HG03571 (cell line): Measurements from ENCODE around the gene HPF1.
"Not testable (repeated sequence)": the region's sequence is repeated elsewhere in the genome, so short reads cannot be mapped to it uniquely, and the experiment has no call there.

Source experiments
- ATAC-seq: cut with Tn5 transposase; IDR thresholded peaks from one replicate; pipeline ENCODE4 v1.9.1; 2021; ENCODE audit not compliant: unreplicated experiment

HPF1 gene

DNA sequence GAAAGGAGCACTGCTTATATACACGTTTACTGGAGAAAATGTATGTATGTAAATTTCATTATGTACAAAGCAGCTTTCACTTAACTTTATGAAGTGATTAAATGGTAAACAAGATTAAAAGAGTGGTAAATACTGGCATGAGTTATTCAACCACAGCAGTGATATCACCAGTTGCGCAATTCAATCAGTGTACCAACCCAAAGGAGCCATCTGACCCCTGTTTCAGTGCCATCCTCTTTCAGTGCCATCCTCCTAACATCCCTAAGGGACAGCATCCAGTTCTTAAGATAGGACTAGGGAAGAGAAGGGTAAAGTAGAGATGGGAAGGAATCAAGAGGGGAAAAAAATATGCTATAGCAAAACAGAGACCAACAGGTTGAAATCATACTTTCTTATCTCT lies 16.2 kb downstream of the HPF1 start:
- no peak for ATAC-seq

- ATAC-seq: not testable (repeated sequence)
Observed at GRCh38 chr4:169738604-169739003, 19.1 kb downstream of the HPF1 start.

DNA sequence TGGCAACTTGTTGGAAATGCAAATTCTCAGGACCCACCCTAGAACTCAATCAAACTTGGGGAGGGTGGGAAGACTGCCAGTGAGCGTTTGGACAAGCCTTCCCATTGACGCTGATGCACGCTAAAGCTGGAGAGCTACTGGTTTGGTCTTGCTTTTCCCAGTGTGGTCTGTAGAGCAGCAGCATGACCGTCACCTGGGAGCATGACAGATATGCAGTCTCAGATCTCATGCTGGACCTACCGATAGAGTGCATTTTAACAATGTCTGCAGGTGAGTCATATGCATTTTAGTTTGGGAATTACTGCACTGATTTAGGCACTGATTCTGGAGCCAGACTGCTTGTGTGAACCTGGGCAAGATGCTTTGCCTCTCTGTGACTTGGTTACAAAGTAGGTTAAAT lies 27.2 kb downstream of the HPF1 start:
- ATAC-seq: no peak

DNA sequence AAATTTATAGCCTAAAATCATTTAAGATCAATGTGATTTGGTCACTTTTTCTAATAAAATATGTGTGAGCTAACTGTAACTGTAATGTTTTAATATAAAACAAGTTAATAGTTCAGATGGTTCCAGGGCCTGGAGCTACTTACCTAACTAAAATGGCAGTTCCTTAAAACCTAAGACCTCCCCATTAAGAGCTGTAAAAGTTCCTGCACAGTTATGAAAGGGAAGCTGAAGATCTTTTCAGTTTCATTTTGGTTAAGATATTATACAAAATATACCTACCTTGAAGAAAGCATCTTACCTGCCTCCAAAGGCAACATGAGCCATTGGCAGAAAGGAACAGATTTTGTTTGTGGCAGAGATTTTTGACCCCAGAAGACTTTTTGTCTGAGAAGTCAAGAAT lies 30.1 kb downstream of the HPF1 start:
- no peak for ATAC-seq

GRCh38 chr4:169724260-169724659 lies 33.5 kb downstream of the HPF1 start:
- no peak for ATAC-seq

GRCh38 chr4:169723207-169723965 lies 34.4 kb downstream of the HPF1 start:
- no peak for ATAC-seq

DNA sequence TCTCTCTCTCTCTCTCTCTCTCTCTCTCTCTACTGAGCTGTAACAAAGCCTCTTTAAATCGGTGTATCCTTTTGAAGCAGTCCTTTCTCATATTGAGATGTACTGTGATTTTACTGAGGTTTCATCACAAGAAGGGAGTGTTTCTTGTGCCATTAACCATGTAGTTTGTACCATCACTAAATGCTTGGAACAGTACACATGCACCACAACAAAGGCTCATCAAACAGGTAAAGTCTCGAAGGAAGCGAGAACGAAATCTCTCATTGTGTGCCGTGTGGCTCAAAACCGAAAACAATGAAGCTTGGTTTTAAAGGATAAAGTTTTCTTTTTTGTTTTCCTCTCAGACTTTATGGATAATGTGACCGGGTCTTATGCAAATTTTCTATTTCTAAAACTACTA lies 37.2 kb downstream of the HPF1 start:
- ATAC-seq: no peak

- no peak for ATAC-seq
Observed at GRCh38 chr4:169716677-169717076, 41.1 kb downstream of the HPF1 start.

GRCh38 chr4:169715826-169716225 lies 41.9 kb downstream of the HPF1 start:
- no peak for ATAC-seq

DNA sequence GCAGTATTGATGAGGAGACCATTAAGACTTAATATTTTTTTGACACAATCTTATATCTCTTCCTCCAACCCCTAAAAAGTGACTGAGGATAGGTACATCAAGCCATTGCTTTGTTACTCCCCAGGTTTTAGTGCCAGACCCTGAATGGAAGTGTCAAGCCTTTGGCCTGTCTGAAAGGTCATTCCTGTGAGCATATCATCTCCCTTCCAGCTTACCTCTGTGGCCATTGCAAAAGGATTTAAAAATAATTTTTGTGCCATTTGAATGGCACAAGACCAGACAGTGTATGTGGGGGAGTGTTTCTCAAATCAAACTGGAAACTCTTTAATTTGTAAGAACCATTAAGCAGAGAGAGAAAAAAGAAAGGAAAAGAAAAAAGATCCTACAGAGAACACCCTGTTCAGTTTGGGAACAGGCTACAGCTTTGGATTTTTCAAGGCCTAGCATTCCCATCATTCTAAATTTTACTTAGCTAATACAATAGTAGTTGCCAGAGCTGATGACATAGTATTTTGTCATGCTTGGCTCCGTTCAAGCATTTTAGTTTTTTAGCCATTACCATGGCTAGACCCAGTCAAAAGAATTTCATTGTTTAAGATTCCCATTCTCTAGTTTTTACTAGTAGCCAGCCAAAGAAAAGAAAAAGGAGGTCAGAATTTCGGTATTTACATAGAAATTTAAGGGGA lies 49.6 kb downstream of the HPF1 start:
- ATAC-seq: no peak

DNA sequence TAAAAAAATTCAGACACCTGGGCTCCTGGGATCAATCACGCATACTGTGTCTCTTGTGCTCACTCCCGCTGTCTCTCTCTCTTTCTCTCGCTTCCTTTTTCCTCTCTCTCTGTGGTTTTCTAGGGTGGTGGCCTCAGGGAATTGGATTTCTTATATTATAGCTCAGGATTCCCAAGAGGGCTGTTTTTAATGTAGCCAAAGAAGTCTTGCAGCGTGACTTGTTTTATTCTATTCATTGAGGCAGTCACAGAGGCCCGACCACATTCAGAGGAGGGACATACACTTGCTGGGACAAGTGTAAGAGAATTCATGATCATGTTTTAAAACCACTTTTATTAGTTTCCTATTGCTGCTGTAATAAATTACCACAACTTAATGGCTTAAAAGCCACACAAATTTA lies 59.4 kb downstream of the HPF1 start:
- no peak for ATAC-seq

DNA sequence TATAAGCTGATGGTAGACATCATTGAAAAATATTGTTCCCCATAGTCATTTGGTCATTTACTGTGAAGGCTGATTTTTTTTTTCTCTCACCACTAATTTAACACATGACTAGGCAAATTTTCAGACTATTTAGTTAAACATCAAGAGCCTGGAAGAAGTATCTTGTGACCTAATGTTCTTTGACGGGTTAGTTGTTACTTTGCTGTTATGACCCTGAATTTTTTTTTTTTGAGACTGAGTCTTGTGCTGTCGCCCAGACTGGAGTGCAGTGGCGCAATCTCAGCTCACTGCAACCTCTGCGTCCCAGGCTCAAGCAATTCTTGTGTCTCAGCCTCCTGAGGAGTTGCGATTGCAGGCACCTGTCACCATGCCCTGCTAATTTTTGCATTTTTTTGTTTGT lies 67.0 kb downstream of the HPF1 start:
- ATAC-seq: no peak

- ATAC-seq: no peak
Observed at GRCh38 chr4:169689681-169690080, 68.1 kb downstream of the HPF1 start.

DNA sequence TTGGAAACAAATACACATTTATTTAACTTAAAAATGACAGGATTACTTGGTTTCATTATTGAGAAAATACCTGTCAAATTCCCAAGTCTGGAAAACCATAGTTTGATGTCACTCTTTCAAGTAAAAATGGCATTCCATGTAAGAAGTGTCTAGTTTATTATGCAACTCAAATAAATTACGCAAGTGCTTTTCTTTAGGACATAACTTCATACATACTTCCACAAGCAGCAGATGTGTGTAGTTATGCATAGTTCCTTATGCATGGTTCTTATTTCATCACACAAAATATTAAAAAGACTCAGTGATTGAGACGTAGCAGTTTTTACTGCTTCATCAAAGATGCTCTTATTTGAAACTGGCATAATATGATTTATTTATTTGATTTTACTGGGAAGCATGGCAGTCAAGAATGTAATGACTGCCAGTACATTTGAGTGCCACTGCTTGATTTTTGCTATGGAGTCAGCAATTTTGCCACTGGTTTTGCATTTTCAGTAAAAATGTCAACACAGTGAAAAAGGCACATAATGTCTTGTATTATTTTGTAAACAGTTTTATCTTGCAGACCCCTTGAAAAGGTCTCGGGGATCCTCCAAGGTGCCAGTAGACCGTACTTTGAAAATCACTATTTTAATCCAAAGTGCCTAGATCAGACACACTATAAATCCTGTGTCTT lies 75.2 kb downstream of the HPF1 start:
- ATAC-seq: no peak
